ENCODE results near the gene PCNX4.

- TF ChIP-seq EZH2 (IDR thresholded peaks at IDR 0.05; ENCODE audit: low read depth, unreplicated experiment), result no peak
- TF ChIP-seq POLR2AphosphoS5 (IDR thresholded peaks at IDR 0.05; ENCODE audit: low read depth), result no peak
- peak in 1 of 2 experiments; percentile 46; a peak in 3 of 4 replicates for TF ChIP-seq CTCF (conservative IDR thresholded peaks at IDR 0.05; ENCODE audit: low read depth in 2 of 2)
- no peak for TF ChIP-seq REST (IDR thresholded peaks at IDR 0.05; ENCODE audit: unreplicated experiment)
- TF ChIP-seq NANOG (IDR thresholded peaks at IDR 0.05; ENCODE audit: borderline replicate concordance), result no peak
- no peak for TF ChIP-seq CREB1 (CRISPR knock-in tag; IDR thresholded peaks at IDR 0.05; ENCODE audit: low read depth)
- no peak for TF ChIP-seq EZH2phosphoT487 (IDR thresholded peaks at IDR 0.05; ENCODE audit: unreplicated experiment)
- TF ChIP-seq JUNB (IDR thresholded peaks at IDR 0.05; ENCODE audit: unreplicated experiment), result no peak
Observed at GRCh38 chr14:60079723-60080122, 12.0 kb upstream of the PCNX4 start.
